ENCODE results near the gene EPHB1.
"Not testable (repeated sequence)": the region's sequence is repeated elsewhere in the genome, so short reads cannot be mapped to it uniquely, and the experiment has no call there.

Gene EPHB1

DNA sequence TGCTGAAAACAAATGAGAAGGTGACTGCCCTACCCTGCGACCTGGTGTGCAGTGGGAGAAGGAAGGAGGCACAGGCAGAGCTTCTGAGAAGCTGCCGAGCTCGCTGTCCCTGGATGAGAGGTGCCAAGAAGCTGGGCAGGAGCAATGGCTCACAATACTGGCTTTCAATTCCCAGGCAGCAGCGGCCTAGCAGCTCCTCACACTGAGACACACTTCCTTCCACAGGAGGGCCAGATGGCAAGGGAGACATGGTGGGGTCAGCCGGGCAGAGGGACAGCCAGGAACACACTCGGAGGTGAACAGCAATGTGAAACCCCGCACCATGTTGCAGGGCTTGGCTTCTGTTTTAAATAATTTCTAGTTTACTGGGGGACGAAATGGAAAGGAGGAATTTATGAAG, 314.6 kb downstream of the EPHB1 start:
- H3K9me3 ChIP-seq: no peaks in the 10 kb centered on the region
- H3K36me3 ChIP-seq: no peaks in the 10 kb centered on the region
- no peaks in the 10 kb centered on the region for H3K4me1 ChIP-seq
- H3K27ac ChIP-seq: no peak overlapping the region
- TF ChIP-seq Cebpa-rat (IDR thresholded peaks at IDR 0.05): no peak
- H3K4me3 ChIP-seq: no peak overlapping the region
- H3K4me2 ChIP-seq: no peak overlapping the region
- H3K9ac ChIP-seq: no peak overlapping the region
- H3K27me3 ChIP-seq: no peaks in the 10 kb centered on the region
- H4K20me1 ChIP-seq: no peaks in the 10 kb centered on the region; the same call in 1 of the 2 replicates

DNA sequence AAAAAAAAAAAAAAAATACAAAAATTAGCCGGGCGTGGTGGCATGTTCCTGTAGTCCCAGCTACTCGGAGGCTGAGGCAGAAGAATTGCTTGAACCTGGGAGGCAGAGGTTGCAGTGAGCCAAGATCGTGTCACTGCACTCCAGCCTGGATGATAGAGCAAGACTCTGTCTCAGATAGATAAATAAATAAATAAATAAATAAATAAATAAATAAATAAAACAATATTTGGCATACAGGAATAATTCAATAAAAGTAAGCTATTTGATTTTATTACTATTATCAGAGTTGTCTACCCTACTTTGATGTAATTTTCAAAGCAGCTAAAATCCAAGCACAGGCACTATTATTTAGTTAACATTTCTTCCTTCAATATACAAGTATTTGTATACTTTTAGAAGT, 319.5 kb downstream of the EPHB1 start:
- not testable (repeated sequence) for H3K36me3 ChIP-seq, H3K4me3 ChIP-seq, H3K4me1 ChIP-seq, H3K4me2 ChIP-seq, H3K27ac ChIP-seq, H3K9ac ChIP-seq, H4K20me1 ChIP-seq, H3K9me3 ChIP-seq, H3K27me3 ChIP-seq

DNA sequence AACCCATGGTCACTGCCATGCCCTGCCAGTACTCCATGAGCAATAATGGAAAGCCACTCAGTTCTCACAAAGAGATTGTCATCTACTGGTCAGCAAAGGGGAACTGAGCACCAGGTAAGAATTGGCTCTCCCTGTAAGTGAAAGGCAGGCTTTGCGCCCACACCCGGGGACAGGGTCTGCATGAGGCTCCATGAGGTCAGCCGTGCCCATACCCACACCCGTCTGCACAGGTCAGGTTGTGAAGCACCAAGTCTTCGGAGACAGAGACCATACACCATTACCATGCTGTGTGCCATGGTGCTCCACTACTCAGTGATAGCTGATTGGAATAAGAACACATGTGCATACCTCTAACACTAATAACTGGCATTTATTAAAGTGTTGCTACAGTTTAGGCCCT, 322.9 kb downstream of the EPHB1 start:
- Histone ChIP-seq H3K9me3 (no peaks in the 10 kb centered on the region), H4K20me1 (no peaks in the 10 kb centered on the region), H3K27ac (no peak overlapping the region), H3K27me3 (no peaks in the 10 kb centered on the region), H3K9ac (no peak overlapping the region), H3K36me3 (no peaks in the 10 kb centered on the region), H3K4me3 (no peak overlapping the region), H3K4me2 (no peak overlapping the region), H3K4me1 (no peaks in the 10 kb centered on the region)
- no peak for TF ChIP-seq Cebpa-rat (IDR thresholded peaks at IDR 0.05)

DNA sequence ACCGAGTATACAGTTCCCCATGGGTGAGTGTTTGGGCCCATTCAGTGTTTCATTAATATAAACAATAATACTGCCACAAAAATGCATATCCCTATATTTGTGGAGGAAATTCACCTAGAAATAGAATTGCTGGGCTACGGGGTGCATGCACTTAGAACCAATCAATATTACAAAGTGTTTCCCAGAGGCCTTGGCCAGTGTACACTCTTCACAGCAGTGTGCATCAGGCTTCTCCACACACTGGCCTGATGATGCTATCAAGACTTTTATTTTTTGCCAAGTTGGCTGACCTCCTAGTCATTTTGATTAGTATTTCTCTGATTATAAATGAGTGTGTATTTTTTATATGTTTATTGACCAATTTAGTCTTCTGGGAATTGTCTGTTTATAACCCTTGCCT, 323.7 kb downstream of the EPHB1 start:
- Histone ChIP-seq H3K4me1 (no peaks in the 10 kb centered on the region), H4K20me1 (no peaks in the 10 kb centered on the region), H3K36me3 (no peaks in the 10 kb centered on the region), H3K9me3 (no peaks in the 10 kb centered on the region), H3K27ac (no peak overlapping the region), H3K9ac (no peak overlapping the region), H3K27me3 (no peaks in the 10 kb centered on the region), H3K4me3 (no peak overlapping the region), H3K4me2 (no peak overlapping the region)
- TF ChIP-seq Cebpa-rat (IDR thresholded peaks at IDR 0.05): no peak

DNA sequence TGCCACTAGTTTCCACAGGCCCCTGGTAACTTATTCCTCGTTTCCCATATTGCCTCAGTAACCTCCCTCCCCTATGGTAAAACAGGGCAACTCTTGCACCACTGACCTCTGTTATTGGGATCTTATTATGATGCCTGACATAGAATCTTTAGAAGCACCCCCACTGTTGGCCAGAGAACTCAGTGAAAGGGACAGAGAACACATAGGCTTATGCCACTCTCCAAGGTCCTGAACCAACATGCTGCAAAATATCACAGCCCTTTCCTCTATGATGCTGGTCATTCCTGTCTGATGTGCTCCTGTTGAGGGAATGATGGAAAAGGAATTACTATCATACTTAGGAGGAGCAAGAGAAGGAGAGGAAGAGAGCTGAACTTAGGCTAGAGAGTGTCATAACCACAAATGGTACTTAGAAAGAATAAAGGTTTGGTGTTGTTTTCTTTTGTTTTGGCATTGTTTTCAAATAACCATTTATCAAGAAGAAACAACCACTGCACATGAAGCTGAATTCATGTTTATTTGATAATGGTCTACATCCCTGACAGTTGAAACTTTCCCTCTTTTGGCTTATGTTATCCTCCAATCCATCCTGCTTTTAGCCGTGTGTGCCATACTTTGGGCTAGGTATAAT, 330.2 kb downstream of the EPHB1 start:
- TF ChIP-seq Cebpa-rat (IDR thresholded peaks at IDR 0.05): no peak
- Histone ChIP-seq H3K4me2 (no peak overlapping the region), H3K36me3 (no peaks in the 10 kb centered on the region), H3K9ac (no peak overlapping the region), H3K9me3 (no peaks in the 10 kb centered on the region), H3K27me3 (no peaks in the 10 kb centered on the region), H3K4me3 (no peak overlapping the region), H3K4me1 (no peaks in the 10 kb centered on the region), H3K27ac (no peak overlapping the region), H4K20me1 (no peaks in the 10 kb centered on the region)

DNA sequence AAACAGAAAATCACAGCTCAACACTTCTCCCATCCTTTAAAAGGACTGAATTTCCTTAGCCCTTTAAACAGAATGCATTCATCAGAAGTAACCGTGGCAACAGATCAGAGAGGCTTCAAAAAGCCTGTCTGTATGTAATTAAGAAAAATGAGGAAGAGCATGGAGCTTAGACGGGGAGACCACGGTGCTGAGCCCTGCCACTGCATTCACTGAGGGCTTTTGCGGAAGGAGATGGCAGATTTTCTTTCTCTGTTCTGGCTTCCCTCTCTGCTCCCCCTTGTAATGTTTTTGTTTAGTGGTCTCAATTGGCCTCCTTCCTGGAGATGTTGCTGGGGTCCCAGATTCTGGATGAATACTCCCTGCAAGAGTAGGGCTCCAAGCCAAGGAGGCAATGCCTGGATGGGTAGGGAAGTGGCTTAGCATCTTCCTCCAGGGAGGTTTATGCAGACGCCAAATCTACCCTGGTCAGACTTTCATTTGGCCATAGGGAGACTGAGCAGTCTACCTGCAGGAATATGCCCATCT, 332.9 kb downstream of the EPHB1 start:
- Histone ChIP-seq H3K36me3 (no peaks in the 10 kb centered on the region), H3K27ac (no peak overlapping the region), H4K20me1 (no peaks in the 10 kb centered on the region), H3K9ac (no peak overlapping the region), H3K4me2 (no peak overlapping the region), H3K9me3 (no peaks in the 10 kb centered on the region), H3K4me3 (no peak overlapping the region), H3K4me1 (no peaks in the 10 kb centered on the region), H3K27me3 (no peaks in the 10 kb centered on the region)
- no peak for TF ChIP-seq Cebpa-rat (IDR thresholded peaks at IDR 0.05)

DNA sequence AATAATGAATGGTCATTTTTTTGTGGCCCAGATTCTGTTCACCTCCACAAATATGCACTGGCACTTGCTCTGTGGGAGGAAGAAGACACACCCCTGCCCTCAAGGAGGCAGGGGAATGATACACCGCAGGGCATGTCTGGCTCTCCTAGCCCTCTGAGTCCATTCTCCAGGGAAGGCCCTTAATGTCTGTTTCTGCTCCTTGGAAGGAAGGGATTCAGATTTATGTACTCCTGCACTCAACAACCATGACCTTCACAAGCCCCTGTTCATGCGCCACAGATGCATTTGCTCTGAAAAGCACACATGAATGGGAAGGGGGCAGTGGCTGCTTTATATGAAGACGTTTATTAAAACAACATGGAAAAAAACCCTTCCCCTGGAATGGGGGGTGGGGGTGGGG, 333.8 kb downstream of the EPHB1 start:
- Histone ChIP-seq H3K36me3 (no peaks in the 10 kb centered on the region), H3K27me3 (no peaks in the 10 kb centered on the region), H4K20me1 (no peaks in the 10 kb centered on the region), H3K27ac (no peak overlapping the region), H3K4me3 (no peak overlapping the region), H3K9ac (no peak overlapping the region), H3K4me2 (no peak overlapping the region), H3K9me3 (no peaks in the 10 kb centered on the region), H3K4me1 (peaks cover under 1% of the 10 kb centered on the region; the same call in 1 of the 2 replicates)
- no peak for TF ChIP-seq Cebpa-rat (IDR thresholded peaks at IDR 0.05)

DNA sequence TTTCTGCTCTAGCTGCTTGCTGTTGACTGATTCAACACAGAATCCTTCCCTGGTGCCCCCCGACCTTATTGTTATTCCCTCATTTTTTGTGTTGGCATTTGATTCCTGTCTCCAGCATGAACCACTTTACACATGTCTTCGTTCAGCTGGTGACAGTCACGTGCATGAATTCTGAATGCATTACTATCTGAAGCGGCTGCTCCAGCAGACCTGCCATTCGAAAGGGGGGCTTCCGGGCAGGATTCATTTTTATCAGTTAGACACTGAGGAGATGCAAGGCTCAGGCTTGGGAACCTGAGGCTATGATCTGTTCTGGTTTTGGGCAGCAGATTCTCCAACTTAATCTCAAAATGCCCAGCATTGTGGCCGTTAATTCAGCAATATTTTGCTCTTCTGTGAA, 336.2 kb downstream of the EPHB1 start:
- Histone ChIP-seq H3K4me2 (no peak overlapping the region), H3K4me1 (peaks cover 4% of the 10 kb centered on the region; the same call in 1 of the 2 replicates), H3K27me3 (no peaks in the 10 kb centered on the region), H4K20me1 (no peaks in the 10 kb centered on the region), H3K36me3 (no peaks in the 10 kb centered on the region), H3K4me3 (no peak overlapping the region), H3K9me3 (no peaks in the 10 kb centered on the region), H3K9ac (no peak overlapping the region), H3K27ac (no peak overlapping the region)
- TF ChIP-seq Cebpa-rat (IDR thresholded peaks at IDR 0.05): no peak

DNA sequence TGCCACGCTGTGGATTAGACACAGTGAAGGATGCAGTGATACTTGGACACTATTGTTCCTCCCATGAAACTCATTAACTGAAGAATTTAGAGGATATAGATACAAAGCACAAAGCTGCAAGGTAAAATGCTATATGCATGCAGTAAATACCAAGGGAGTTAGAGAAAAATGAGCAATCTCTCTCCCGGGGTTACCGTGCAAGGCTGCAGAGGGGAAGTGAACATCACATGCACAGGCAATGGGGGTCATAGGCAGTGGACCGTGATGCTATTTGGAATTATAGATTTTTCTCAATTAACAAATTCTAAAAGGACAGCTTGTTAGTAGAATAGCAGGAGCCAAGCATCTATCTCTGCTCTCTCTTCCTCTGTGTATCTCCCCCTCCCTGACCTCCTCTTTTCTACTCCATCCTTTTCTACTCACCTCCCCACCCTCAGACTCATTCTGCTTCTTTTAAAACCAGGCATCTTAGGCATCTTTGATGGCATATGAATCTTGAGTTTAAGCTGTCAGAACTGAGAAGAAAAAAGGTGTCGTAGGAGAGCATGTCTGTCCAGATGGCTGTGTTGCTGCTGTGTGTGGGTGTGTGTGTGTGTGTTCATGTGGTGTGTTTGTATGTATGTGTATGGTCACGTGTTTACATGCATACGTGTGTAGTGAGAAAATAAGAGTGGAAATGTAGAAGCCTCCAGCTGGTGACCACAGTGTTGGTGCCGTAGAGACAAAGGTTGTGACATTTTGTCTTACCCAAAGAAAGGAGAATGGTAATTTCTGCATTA, 339.0 kb downstream of the EPHB1 start:
- no peaks in the 10 kb centered on the region for H3K36me3 ChIP-seq
- peaks cover 4% of the 10 kb centered on the region; the same call in 1 of the 2 replicates for H3K4me1 ChIP-seq
- H3K4me2 ChIP-seq: no peak overlapping the region
- no peak overlapping the region for H3K4me3 ChIP-seq
- no peak overlapping the region for H3K27ac ChIP-seq
- H3K27me3 ChIP-seq: no peaks in the 10 kb centered on the region
- no peak for TF ChIP-seq Cebpa-rat (IDR thresholded peaks at IDR 0.05)
- no peaks in the 10 kb centered on the region for H3K9me3 ChIP-seq
- H4K20me1 ChIP-seq: no peaks in the 10 kb centered on the region
- no peak overlapping the region for H3K9ac ChIP-seq

DNA sequence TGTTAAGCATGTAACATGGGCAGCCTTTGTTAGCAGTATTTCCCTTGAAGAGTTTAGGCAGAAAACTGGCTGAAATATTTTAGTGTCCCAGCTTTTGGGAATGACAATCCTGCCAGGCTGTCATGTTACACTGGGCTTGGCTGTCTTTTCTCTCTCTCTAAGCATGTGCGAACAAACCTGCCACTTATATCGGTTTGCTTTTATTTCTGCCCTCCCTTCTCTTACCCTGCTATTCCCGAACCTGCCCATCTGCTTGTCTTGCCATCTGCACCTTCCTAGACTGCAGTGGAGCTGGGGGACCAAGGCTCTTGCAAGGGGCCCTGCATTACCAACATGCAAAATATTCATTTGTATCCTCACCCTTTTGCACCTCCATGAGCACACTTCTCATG, 339.6 kb downstream of the EPHB1 start:
- TF ChIP-seq Cebpa-rat (IDR thresholded peaks at IDR 0.05): no peak
- peaks cover 4% of the 10 kb centered on the region; the same call in 1 of the 2 replicates for H3K4me1 ChIP-seq
- H3K4me3 ChIP-seq: no peak overlapping the region
- H3K9me3 ChIP-seq: no peaks in the 10 kb centered on the region
- H3K9ac ChIP-seq: no peak overlapping the region
- H3K36me3 ChIP-seq: no peaks in the 10 kb centered on the region
- no peak overlapping the region for H3K27ac ChIP-seq
- H3K4me2 ChIP-seq: no peak overlapping the region
- H3K27me3 ChIP-seq: no peaks in the 10 kb centered on the region
- no peaks in the 10 kb centered on the region for H4K20me1 ChIP-seq

Data from BLaER1 (cell line).